PC-9 (cell line): ENCODE results near the gene ANKRD40CL.

Experiments used
- EZH2 ChIP-seq: fragments of 200-600 bp; sonication (generic); IDR thresholded peaks from 2 replicates; pipeline ENCODE4 v1.8.0; 2017; ENCODE audit warnings: antibody characterized with exemption, low read depth
- TF ChIP-seq, protein P1 (sequence below): fragments of 200-600 bp; sonication (generic); conservative IDR thresholded peaks from 2 replicates; pipeline ENCODE4 v1.6.1; 2017; ENCODE audit warnings: mixed run types, antibody characterized with exemption, mild to moderate bottlenecking, moderate library complexity

DNA sequence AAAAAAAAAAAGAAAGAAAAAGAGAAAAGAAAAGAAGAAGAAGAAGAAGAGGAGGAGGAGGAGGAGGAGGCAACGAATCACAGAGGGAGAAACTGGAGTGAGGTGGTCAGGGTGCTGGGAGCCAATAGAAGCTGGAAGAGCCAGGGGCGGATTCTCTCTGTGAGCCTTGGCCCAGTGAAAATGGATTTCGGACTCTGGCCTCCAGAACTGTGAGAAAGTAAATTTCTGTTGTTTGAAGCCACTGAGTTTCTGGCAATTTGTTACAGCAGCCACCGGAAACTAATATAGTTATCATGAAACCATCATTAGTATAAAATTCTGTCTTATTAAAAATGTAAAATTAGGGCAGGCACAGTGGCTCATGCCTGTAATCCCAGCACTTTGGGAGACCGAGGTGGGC lies 40.4 kb upstream of the ANKRD40CL start:
- TF ChIP-seq, protein P1, sequence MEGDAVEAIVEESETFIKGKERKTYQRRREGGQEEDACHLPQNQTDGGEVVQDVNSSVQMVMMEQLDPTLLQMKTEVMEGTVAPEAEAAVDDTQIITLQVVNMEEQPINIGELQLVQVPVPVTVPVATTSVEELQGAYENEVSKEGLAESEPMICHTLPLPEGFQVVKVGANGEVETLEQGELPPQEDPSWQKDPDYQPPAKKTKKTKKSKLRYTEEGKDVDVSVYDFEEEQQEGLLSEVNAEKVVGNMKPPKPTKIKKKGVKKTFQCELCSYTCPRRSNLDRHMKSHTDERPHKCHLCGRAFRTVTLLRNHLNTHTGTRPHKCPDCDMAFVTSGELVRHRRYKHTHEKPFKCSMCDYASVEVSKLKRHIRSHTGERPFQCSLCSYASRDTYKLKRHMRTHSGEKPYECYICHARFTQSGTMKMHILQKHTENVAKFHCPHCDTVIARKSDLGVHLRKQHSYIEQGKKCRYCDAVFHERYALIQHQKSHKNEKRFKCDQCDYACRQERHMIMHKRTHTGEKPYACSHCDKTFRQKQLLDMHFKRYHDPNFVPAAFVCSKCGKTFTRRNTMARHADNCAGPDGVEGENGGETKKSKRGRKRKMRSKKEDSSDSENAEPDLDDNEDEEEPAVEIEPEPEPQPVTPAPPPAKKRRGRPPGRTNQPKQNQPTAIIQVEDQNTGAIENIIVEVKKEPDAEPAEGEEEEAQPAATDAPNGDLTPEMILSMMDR = no peak
- TF ChIP-seq EZH2 = no peak
